DND-41 (cell line): Measurements from ENCODE around the gene SERINC5.
A peak's percentile ranks its signal among the peaks of the same experiment; 100 is the strongest.

ENCODE experiments used
- ATAC-seq: fragments of 200-7000 bp; cut with Tn5 transposase; 3 replicates; pipeline ENCODE4 v1.9.1; 2021; ENCODE audit warnings: low read depth; ENCODE audit not compliant: insufficient read depth
- DNase-seq: peaks from one replicate; pipeline ENCODE4 v3.0.0-alpha.2; 2020
- H2AFZ ChIP-seq: 2 replicates; pipeline ENCODE4 v1.6.0; 2012; ENCODE audit warnings: low read depth, low read length
- H3K27ac ChIP-seq: 2 replicates; pipeline ENCODE4 v1.5.1; 2012; ENCODE audit warnings: low read length, inconsistent platforms
- H3K27me3 ChIP-seq: fragments of 200-600 bp; sonication (generic); 2 replicates; pipeline ENCODE4 v1.6.0; 2012; ENCODE audit warnings: low read length, mild to moderate bottlenecking, inconsistent platforms; ENCODE audit not compliant: insufficient read depth, poor library complexity
- H3K36me3 ChIP-seq: 2 replicates; pipeline ENCODE4 v1.5.1; 2012; ENCODE audit warnings: low read length, inconsistent platforms; ENCODE audit not compliant: insufficient read depth
- H3K4me1 ChIP-seq: 2 replicates; pipeline ENCODE4 v1.5.1; 2012; ENCODE audit warnings: mild to moderate bottlenecking, low read length; ENCODE audit not compliant: insufficient read depth
- H3K4me2 ChIP-seq: 2 replicates; pipeline ENCODE4 v1.6.0; 2012; ENCODE audit warnings: mild to moderate bottlenecking, moderate library complexity, low read length, inconsistent platforms; ENCODE audit not compliant: insufficient read depth
- H3K4me3 ChIP-seq, 2 experiments: fragments of 200-600 bp in 1 of 2; shearing (Covaris generic) in 1 of 2; 2 replicates each; pipeline ENCODE4 v1.5.1; 2012 to 2016; ENCODE audit warnings: inconsistent platforms in 2 of 2, low read length in 2 of 2, mild to moderate bottlenecking in 2 of 2, low read depth in 1 of 2, moderate library complexity in 1 of 2
- H3K79me2 ChIP-seq: 2 replicates; pipeline ENCODE4 v1.6.0; 2012; ENCODE audit warnings: low read length, inconsistent platforms; ENCODE audit not compliant: insufficient read depth
- H3K9ac ChIP-seq: 2 replicates; pipeline ENCODE4 v1.6.0; 2012; ENCODE audit warnings: low read depth, mild to moderate bottlenecking, inconsistent platforms, low read length, moderate library complexity
- H3K9me3 ChIP-seq: 2 replicates; pipeline ENCODE4 v1.5.1; 2012; ENCODE audit warnings: low read length, moderate library complexity, mild to moderate bottlenecking, inconsistent platforms; ENCODE audit not compliant: insufficient read depth, severe bottlenecking
- H4K20me1 ChIP-seq: 2 replicates; pipeline ENCODE4 v1.6.0; 2012; ENCODE audit warnings: low read length; ENCODE audit not compliant: insufficient read depth
- CTCF ChIP-seq: IDR thresholded peaks from 2 replicates; pipeline ENCODE4 v1.5.1; 2012; ENCODE audit warnings: borderline replicate concordance, low read length, moderate library complexity, mild to moderate bottlenecking; ENCODE audit not compliant: poor library complexity, severe bottlenecking; ENCODE audit errors: extremely low read depth
- EZH2 ChIP-seq: IDR thresholded peaks from 3 replicates; pipeline ENCODE4 v1.6.1; 2012; ENCODE audit warnings: borderline replicate concordance, low read depth, mild to moderate bottlenecking, moderate library complexity, low read length, inconsistent platforms; ENCODE audit not compliant: severe bottlenecking

SERINC5 gene

DNA sequence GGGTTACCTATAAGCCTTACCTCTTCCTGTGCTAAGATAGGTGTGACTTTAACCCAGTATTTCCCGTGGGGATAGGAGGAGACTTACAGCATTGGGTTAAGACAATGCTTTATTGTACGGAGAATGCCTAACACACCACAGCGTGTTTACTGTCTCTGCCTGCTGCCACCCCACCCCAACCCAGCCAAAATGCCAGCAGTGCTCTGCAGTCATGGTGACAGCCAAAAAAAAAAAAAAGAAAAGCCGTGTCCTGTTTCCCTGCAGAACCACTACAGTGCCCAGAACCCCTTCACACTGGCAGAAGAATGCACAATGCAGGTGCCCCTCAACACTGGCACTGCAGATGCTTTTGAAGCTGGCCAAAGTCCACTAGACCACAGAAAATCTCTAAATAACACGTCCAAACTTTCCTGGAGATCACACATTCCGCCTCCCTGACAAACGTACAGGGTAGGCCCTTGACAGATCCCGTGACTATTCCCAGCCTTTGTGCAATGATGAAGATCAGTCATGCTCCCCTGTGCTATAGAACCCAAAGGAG, 102.2 kb downstream of the SERINC5 start:
- Histone ChIP-seq H3K4me2 (no peak overlapping the region), H2AFZ (no peak overlapping the region), H3K79me2 (no peaks in the 10 kb centered on the region), H4K20me1 (no peaks in the 10 kb centered on the region), H3K9ac (no peak overlapping the region), H3K4me3 (no peak overlapping the region), H3K4me1 (no peaks in the 10 kb centered on the region), H3K27me3 (no peaks in the 10 kb centered on the region), H3K27ac (peak overlapping the region; percentile 15; the same call in 1 of the 2 replicates), H3K36me3 (peaks cover 72% of the 10 kb centered on the region), H3K9me3 (no peaks in the 10 kb centered on the region)
- DNase-seq (no peak), ATAC-seq (no peak)
- TF ChIP-seq CTCF (no peak), EZH2 (no peak)

DNA sequence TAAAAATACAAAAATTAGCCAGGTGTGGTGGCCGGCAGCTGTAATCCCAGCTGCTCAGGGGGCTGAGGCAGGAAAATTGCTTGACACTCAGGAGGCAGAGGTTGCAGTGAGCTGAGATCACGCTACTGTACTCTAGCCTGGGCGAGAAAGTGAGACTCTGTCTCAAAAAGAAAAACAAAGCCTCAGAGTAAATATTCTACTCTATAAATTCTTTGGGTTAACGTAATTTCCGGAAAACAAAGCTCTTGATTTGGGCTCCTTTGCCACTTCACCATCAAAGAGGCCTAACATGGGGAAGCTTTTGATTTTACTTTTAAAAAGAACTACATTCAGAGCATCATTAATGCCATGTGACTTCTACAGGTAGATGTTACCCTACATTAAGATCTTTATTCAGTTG, 103.1 kb downstream of the SERINC5 start:
- ATAC-seq (no peak), DNase-seq (no peak)
- no peak overlapping the region for H3K4me3 ChIP-seq
- H3K27ac ChIP-seq, result no peak overlapping the region
- no peaks in the 10 kb centered on the region for H3K27me3 ChIP-seq
- H3K4me2 ChIP-seq, result no peak overlapping the region
- H3K9ac ChIP-seq, result no peak overlapping the region
- no peaks in the 10 kb centered on the region for H4K20me1 ChIP-seq
- H3K9me3 ChIP-seq, result no peaks in the 10 kb centered on the region
- no peaks in the 10 kb centered on the region for H3K4me1 ChIP-seq
- no peak overlapping the region for H2AFZ ChIP-seq
- TF ChIP-seq EZH2, result no peak
- no peak for TF ChIP-seq CTCF
- H3K36me3 ChIP-seq, result peaks cover 68% of the 10 kb centered on the region
- H3K79me2 ChIP-seq, result no peaks in the 10 kb centered on the region

DNA sequence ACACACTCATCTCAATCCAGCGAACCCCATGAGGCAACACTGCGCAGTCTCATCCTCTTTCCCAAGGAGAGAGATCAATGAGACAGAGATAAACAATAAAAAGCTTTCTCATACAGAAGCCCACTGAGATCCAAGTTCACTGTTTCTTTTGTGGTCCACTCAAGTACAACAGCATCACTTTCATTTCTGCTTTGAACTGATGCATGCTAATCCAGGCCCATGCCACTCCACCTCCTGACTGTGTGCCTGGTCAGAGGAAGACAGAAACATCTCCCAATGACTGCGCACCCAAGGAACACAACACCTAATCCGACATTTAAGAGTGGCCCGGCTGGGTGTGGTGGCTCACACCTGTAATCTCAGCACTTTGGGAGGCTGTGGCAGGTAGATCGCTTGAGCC, 104.0 kb downstream of the SERINC5 start:
- no peak for ATAC-seq
- Histone ChIP-seq H3K27ac (no peak overlapping the region), H3K79me2 (no peaks in the 10 kb centered on the region), H3K4me3 (no peak overlapping the region), H3K27me3 (no peaks in the 10 kb centered on the region), H2AFZ (no peak overlapping the region), H3K9me3 (no peaks in the 10 kb centered on the region), H4K20me1 (no peaks in the 10 kb centered on the region), H3K4me2 (no peak overlapping the region), H3K4me1 (no peaks in the 10 kb centered on the region), H3K9ac (no peak overlapping the region), H3K36me3 (peaks cover 71% of the 10 kb centered on the region)
- TF ChIP-seq EZH2, result no peak
- no peak for TF ChIP-seq CTCF
- DNase-seq, result no peak

DNA sequence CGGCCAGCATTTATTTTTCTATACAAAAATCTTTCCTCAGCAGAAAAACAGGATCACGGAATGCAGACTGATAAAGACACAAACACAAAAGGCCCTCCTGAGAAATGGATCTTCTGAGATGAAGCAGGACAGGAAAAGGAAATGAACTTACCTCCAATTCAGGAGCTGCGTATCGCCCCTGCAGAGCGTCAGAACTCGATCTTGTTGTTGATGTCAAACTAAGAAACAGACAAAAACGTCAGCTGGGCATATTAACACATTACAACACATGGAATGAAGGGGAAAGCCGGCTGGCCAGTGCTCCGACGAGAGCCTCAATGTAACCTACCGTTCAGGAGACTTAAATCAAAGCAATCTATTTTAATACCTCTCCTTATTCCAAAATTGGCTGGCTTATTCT, 105.1 kb downstream of the SERINC5 start:
- DNase-seq, result no peak
- H3K9ac ChIP-seq, result no peak overlapping the region
- H4K20me1 ChIP-seq, result no peaks in the 10 kb centered on the region
- H3K4me2 ChIP-seq, result no peak overlapping the region
- no peaks in the 10 kb centered on the region for H3K79me2 ChIP-seq
- TF ChIP-seq EZH2 (no peak), CTCF (no peak)
- H3K9me3 ChIP-seq, result no peaks in the 10 kb centered on the region
- no peak overlapping the region for H3K27ac ChIP-seq
- peaks cover 67% of the 10 kb centered on the region for H3K36me3 ChIP-seq
- no peak for ATAC-seq
- no peaks in the 10 kb centered on the region for H3K4me1 ChIP-seq
- no peaks in the 10 kb centered on the region for H3K27me3 ChIP-seq
- no peak overlapping the region for H2AFZ ChIP-seq
- H3K4me3 ChIP-seq, result no peak overlapping the region
